HepG2 (cell line): ENCODE results near the gene RING1. TPM values are rescaled to one million over a fixed set of nuclear protein-coding genes. Genes with fewer than 3 reads are reported as not detected.

Experiments
- BRD4 ChIP-seq: sonication (generic); formaldehyde crosslinking; IDR thresholded peaks from 2 replicates; pipeline ENCODE4 v1.4.0; 2020; ENCODE audit warnings: missing genetic modification reagents
- CAMTA2 ChIP-seq: sonication (generic); formaldehyde crosslinking; IDR thresholded peaks from 2 replicates; pipeline ENCODE4 v1.4.0; 2020; ENCODE audit warnings: mild to moderate bottlenecking, missing genetic modification reagents, borderline replicate concordance
- ONECUT2 ChIP-seq: sonication (generic); formaldehyde crosslinking; IDR thresholded peaks from 2 replicates; pipeline ENCODE4 v1.4.0; 2020; ENCODE audit warnings: missing genetic modification reagents
- POLR2AphosphoS2 ChIP-seq: IDR thresholded peaks from 2 replicates; pipeline ENCODE4 v1.6.1; 2011; ENCODE audit warnings: low read depth, low read length, improper control_type of control experiment
- SIN3B ChIP-seq: fragments of 150-350 bp; IDR thresholded peaks from 2 replicates; pipeline ENCODE4 v1.6.1; 2014; ENCODE audit warnings: low read length
- ZNF121 ChIP-seq: sonication (generic); formaldehyde crosslinking; IDR thresholded peaks from 2 replicates; pipeline ENCODE4 v1.5.0; 2020; ENCODE audit warnings: mild to moderate bottlenecking, missing genetic modification reagents
- ZNF160 ChIP-seq: sonication (generic); formaldehyde crosslinking; IDR thresholded peaks from 2 replicates; pipeline ENCODE4 v1.8.0; 2022; ENCODE audit warnings: mild to moderate bottlenecking, inconsistent platforms, missing genetic modification reagents
- ZNF451 ChIP-seq: sonication (generic); formaldehyde crosslinking; IDR thresholded peaks from 2 replicates; pipeline ENCODE4 v1.5.0; 2020; ENCODE audit warnings: mild to moderate bottlenecking, missing genetic modification reagents
- ZNF780A ChIP-seq: sonication (generic); formaldehyde crosslinking; IDR thresholded peaks from 2 replicates; pipeline ENCODE4 v1.8.0; 2022; ENCODE audit warnings: mild to moderate bottlenecking, missing genetic modification reagents, moderate library complexity
- ZNF839 ChIP-seq: sonication (generic); formaldehyde crosslinking; IDR thresholded peaks from 2 replicates; pipeline ENCODE4 v1.4.0; 2020; ENCODE audit warnings: missing genetic modification reagents, mild to moderate bottlenecking, borderline replicate concordance
- ZSCAN30 ChIP-seq: sonication (generic); formaldehyde crosslinking; IDR thresholded peaks from 2 replicates; pipeline ENCODE4 v1.5.0; 2020; ENCODE audit warnings: mild to moderate bottlenecking, missing genetic modification reagents
- polyA plus RNA-seq, 8 experiments: library from polyadenylated mRNA; depleted of rRNA in 3 of 8; stranded (reverse) in 7 of 8; unstranded in 1 of 8; fragments of >200 nt; fragmentation: Illumina TruSeq in 4 of 8; extraction: Trizol in 4 of 8; gene quantifications; 2 replicates each; pipeline versions ENCODE4 v1.2.1 to v1.2.3, GENCODE V29; 2011 to 2016; ENCODE audit warnings: low read depth in 4 of 8, missing spikeins in 1 of 8, mixed read lengths in 1 of 8; ENCODE audit not compliant: insufficient read depth in 1 of 8
- total RNA-seq, 5 experiments: library from RNA; depleted of rRNA; stranded (reverse); fragments of >200 nt; fragmentation: Illumina TruSeq; extraction: Trizol; gene quantifications; 2 replicates each; pipeline ENCODE4 v1.2.3, GENCODE V29; 2016; ENCODE audit warnings: low read depth in 1 of 5
- TF ChIP-seq, protein P1 (sequence below): sonication (generic); formaldehyde crosslinking; IDR thresholded peaks from 2 replicates; pipeline ENCODE4 v1.5.0; 2020; ENCODE audit warnings: mild to moderate bottlenecking, missing genetic modification reagents, borderline replicate concordance
- TF ChIP-seq, protein P2 (sequence below): sonication (generic); formaldehyde crosslinking; IDR thresholded peaks from 2 replicates; pipeline ENCODE4 v1.5.0; 2020; ENCODE audit warnings: mild to moderate bottlenecking, missing genetic modification reagents, moderate library complexity
- TF ChIP-seq, protein P3 (sequence below), 2 experiments: sonication (generic) in 1 of 2; formaldehyde crosslinking in 1 of 2; IDR thresholded peaks; 2 replicates each; pipeline versions ENCODE4 v1.5.1 to v1.6.1; 2011 to 2020; ENCODE audit warnings: borderline replicate concordance in 1 of 2, low read depth in 1 of 2, low read length in 1 of 2, mild to moderate bottlenecking in 1 of 2, missing genetic modification reagents in 1 of 2, moderate library complexity in 1 of 2
- TF ChIP-seq, protein P4 (sequence below): sonication (generic); formaldehyde crosslinking; IDR thresholded peaks from 2 replicates; pipeline ENCODE4 v1.4.0; 2020; ENCODE audit warnings: missing genetic modification reagents
- TF ChIP-seq, protein P5 (sequence below): IDR thresholded peaks from 2 replicates; pipeline ENCODE4 v1.6.1; 2016; ENCODE audit warnings: low read depth, control low read depth

RING1 gene
- total and polyA plus RNA-seq, 2 of the 13 experiments (the other 11 are each of a cell fraction or from before 2014, with no cell fraction given): 23.9 to 33.6 TPM

DNA sequence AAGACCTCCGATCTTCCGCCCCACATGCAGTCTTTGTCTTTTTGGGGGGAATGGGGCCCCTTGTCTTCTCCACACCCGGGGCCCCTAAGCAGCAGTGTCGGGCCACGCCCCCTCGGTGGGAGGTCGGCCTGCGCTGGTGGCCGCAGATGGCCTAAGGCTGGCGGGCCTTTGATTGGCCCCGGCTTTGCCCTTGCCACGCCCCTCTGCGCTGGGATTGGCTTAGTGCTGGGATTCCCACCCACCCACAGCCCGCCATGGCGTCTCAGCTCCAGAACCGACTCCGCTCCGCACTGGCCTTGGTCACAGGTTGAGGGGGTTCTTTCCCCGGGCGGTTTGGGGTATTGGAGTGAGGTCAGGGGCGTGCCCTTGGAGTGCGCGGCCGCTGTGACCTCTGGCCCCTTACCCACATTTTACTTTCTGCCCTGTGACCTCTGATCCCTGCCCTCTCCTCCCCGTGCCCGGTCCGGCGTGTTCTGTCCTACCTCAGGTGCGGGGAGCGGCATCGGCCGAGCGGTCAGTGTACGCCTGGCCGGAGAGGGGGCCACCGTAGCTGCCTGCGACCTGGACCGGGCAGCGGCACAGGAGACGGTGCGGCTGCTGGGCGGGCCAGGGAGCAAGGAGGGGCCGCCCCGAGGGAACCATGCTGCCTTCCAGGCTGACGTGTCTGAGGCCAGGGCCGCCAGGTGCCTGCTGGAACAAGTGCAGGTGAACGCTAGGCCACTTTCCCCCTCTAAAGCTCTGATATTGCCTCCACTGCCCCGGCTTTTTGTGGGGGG, 3.7 kb upstream of the RING1 start, which contains the start of gene HSD17B8 (continued):
- TF ChIP-seq, protein P1, sequence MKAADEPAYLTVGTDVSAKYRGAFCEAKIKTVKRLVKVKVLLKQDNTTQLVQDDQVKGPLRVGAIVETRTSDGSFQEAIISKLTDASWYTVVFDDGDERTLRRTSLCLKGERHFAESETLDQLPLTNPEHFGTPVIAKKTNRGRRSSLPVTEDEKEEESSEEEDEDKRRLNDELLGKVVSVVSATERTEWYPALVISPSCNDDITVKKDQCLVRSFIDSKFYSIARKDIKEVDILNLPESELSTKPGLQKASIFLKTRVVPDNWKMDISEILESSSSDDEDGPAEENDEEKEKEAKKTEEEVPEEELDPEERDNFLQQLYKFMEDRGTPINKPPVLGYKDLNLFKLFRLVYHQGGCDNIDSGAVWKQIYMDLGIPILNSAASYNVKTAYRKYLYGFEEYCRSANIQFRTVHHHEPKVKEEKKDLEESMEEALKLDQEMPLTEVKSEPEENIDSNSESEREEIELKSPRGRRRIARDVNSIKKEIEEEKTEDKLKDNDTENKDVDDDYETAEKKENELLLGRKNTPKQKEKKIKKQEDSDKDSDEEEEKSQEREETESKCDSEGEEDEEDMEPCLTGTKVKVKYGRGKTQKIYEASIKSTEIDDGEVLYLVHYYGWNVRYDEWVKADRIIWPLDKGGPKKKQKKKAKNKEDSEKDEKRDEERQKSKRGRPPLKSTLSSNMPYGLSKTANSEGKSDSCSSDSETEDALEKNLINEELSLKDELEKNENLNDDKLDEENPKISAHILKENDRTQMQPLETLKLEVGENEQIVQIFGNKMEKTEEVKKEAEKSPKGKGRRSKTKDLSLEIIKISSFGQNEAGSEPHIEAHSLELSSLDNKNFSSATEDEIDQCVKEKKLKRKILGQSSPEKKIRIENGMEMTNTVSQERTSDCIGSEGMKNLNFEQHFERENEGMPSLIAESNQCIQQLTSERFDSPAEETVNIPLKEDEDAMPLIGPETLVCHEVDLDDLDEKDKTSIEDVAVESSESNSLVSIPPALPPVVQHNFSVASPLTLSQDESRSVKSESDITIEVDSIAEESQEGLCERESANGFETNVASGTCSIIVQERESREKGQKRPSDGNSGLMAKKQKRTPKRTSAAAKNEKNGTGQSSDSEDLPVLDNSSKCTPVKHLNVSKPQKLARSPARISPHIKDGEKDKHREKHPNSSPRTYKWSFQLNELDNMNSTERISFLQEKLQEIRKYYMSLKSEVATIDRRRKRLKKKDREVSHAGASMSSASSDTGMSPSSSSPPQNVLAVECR (CRISPR knock-in tag): peak; percentile 90
- no peak for TF ChIP-seq ZNF780A (CRISPR knock-in tag)
- TF ChIP-seq, protein P2, sequence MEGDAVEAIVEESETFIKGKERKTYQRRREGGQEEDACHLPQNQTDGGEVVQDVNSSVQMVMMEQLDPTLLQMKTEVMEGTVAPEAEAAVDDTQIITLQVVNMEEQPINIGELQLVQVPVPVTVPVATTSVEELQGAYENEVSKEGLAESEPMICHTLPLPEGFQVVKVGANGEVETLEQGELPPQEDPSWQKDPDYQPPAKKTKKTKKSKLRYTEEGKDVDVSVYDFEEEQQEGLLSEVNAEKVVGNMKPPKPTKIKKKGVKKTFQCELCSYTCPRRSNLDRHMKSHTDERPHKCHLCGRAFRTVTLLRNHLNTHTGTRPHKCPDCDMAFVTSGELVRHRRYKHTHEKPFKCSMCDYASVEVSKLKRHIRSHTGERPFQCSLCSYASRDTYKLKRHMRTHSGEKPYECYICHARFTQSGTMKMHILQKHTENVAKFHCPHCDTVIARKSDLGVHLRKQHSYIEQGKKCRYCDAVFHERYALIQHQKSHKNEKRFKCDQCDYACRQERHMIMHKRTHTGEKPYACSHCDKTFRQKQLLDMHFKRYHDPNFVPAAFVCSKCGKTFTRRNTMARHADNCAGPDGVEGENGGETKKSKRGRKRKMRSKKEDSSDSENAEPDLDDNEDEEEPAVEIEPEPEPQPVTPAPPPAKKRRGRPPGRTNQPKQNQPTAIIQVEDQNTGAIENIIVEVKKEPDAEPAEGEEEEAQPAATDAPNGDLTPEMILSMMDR (CRISPR knock-in tag): peak; percentile 18; the same call in 1 of the 2 replicates
- TF ChIP-seq ZNF160: peak; percentile 68; the same call in 1 of the 2 replicates
- TF ChIP-seq ZNF839 (CRISPR knock-in tag): peak; percentile 95; the same call in 1 of the 2 replicates
- no peak for TF ChIP-seq ONECUT2
- no peak for TF ChIP-seq CAMTA2
- peak; percentile 67; the same call in 1 of the 2 replicates for TF ChIP-seq BRD4 (CRISPR knock-in tag)
- TF ChIP-seq, protein P3, sequence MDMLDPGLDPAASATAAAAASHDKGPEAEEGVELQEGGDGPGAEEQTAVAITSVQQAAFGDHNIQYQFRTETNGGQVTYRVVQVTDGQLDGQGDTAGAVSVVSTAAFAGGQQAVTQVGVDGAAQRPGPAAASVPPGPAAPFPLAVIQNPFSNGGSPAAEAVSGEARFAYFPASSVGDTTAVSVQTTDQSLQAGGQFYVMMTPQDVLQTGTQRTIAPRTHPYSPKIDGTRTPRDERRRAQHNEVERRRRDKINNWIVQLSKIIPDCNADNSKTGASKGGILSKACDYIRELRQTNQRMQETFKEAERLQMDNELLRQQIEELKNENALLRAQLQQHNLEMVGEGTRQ (IDR thresholded peaks at IDR 0.05; ENCODE audit: low read depth, low read length): no peak
- TF ChIP-seq, protein P3 (CRISPR knock-in tag; IDR thresholded peaks at IDR 0.05; ENCODE audit: borderline replicate concordance): no peak
- TF ChIP-seq POLR2AphosphoS2: peak; percentile 90
- TF ChIP-seq SIN3B: peak; percentile 40; the same call in 1 of the 2 replicates
- TF ChIP-seq ZSCAN30 (CRISPR knock-in tag): no peak
- TF ChIP-seq ZNF451 (CRISPR knock-in tag): peak; percentile 94; the same call in 1 of the 2 replicates
- TF ChIP-seq ZNF121 (CRISPR knock-in tag): no peak
- TF ChIP-seq, protein P4, sequence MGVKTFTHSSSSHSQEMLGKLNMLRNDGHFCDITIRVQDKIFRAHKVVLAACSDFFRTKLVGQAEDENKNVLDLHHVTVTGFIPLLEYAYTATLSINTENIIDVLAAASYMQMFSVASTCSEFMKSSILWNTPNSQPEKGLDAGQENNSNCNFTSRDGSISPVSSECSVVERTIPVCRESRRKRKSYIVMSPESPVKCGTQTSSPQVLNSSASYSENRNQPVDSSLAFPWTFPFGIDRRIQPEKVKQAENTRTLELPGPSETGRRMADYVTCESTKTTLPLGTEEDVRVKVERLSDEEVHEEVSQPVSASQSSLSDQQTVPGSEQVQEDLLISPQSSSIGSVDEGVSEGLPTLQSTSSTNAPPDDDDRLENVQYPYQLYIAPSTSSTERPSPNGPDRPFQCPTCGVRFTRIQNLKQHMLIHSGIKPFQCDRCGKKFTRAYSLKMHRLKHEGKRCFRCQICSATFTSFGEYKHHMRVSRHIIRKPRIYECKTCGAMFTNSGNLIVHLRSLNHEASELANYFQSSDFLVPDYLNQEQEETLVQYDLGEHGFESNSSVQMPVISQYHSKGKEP: no peak
- TF ChIP-seq, protein P5, sequence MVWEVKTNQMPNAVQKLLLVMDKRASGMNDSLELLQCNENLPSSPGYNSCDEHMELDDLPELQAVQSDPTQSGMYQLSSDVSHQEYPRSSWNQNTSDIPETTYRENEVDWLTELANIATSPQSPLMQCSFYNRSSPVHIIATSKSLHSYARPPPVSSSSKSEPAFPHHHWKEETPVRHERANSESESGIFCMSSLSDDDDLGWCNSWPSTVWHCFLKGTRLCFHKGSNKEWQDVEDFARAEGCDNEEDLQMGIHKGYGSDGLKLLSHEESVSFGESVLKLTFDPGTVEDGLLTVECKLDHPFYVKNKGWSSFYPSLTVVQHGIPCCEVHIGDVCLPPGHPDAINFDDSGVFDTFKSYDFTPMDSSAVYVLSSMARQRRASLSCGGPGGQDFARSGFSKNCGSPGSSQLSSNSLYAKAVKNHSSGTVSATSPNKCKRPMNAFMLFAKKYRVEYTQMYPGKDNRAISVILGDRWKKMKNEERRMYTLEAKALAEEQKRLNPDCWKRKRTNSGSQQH (CRISPR knock-in tag): peak; percentile 50; the same call in 1 of the 2 replicates
